Measurements from ENCODE around the gene EXOC6. TPM values are rescaled to one million over a fixed set of nuclear protein-coding genes. Genes with fewer than 3 reads are reported as not detected.

The EXOC6 gene
- polyA plus RNA-seq, 1 donor from 2014 or later = 26.3 TPM

- no peaks in the 10 kb centered on the region for H3K9me3 ChIP-seq (ENCODE audit: low read length)
- no peak overlapping the region for H3K27ac ChIP-seq (ENCODE audit: low read length)
- no peaks in the 10 kb centered on the region for H3K9me2 ChIP-seq (ENCODE audit: insufficient read depth, low read length)
- TF ChIP-seq TAF1 (IDR thresholded peaks at IDR 0.05; ENCODE audit: low read depth) (no peak), RAD21 (conservative IDR thresholded peaks at IDR 0.05) (no peak), EZH2 (IDR thresholded peaks at IDR 0.05; ENCODE audit: borderline replicate concordance, insufficient read depth, low read length, poor library complexity, severe bottlenecking) (no peak), POLR2AphosphoS5 (IDR thresholded peaks at IDR 0.05) (no peak)
- TF ChIP-seq, protein P1, sequence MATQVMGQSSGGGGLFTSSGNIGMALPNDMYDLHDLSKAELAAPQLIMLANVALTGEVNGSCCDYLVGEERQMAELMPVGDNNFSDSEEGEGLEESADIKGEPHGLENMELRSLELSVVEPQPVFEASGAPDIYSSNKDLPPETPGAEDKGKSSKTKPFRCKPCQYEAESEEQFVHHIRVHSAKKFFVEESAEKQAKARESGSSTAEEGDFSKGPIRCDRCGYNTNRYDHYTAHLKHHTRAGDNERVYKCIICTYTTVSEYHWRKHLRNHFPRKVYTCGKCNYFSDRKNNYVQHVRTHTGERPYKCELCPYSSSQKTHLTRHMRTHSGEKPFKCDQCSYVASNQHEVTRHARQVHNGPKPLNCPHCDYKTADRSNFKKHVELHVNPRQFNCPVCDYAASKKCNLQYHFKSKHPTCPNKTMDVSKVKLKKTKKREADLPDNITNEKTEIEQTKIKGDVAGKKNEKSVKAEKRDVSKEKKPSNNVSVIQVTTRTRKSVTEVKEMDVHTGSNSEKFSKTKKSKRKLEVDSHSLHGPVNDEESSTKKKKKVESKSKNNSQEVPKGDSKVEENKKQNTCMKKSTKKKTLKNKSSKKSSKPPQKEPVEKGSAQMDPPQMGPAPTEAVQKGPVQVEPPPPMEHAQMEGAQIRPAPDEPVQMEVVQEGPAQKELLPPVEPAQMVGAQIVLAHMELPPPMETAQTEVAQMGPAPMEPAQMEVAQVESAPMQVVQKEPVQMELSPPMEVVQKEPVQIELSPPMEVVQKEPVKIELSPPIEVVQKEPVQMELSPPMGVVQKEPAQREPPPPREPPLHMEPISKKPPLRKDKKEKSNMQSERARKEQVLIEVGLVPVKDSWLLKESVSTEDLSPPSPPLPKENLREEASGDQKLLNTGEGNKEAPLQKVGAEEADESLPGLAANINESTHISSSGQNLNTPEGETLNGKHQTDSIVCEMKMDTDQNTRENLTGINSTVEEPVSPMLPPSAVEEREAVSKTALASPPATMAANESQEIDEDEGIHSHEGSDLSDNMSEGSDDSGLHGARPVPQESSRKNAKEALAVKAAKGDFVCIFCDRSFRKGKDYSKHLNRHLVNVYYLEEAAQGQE (IDR thresholded peaks at IDR 0.05; ENCODE audit: borderline replicate concordance) = no peak
- H2AFZ ChIP-seq (ENCODE audit: low read depth, low read length) = no peak overlapping the region
- H3K27me3 ChIP-seq (ENCODE audit: insufficient read depth, low read depth, low read length) = no peaks in the 10 kb centered on the region
- H3K4me3 ChIP-seq (ENCODE audit: low read length) = no peak overlapping the region
- no peak overlapping the region for H3K4me2 ChIP-seq (ENCODE audit: low read length)
- no peaks in the 10 kb centered on the region for H4K20me1 ChIP-seq (ENCODE audit: insufficient read depth)
- no peaks in the 10 kb centered on the region for H3K36me3 ChIP-seq (ENCODE audit: insufficient read depth, low read length)
- H3K9ac ChIP-seq (ENCODE audit: low read length) = no peak overlapping the region
- H3K79me2 ChIP-seq (replicated peaks; ENCODE audit: insufficient read depth, low read length) = no peaks in the 10 kb centered on the region
- H3F3A ChIP-seq (ENCODE audit: insufficient read depth, low read length, poor library complexity, severe bottlenecking) = no peaks in the 10 kb centered on the region
Observed at GRCh38 chr10:92957223-92958010, 109.1 kb downstream of the EXOC6 start.

DNA sequence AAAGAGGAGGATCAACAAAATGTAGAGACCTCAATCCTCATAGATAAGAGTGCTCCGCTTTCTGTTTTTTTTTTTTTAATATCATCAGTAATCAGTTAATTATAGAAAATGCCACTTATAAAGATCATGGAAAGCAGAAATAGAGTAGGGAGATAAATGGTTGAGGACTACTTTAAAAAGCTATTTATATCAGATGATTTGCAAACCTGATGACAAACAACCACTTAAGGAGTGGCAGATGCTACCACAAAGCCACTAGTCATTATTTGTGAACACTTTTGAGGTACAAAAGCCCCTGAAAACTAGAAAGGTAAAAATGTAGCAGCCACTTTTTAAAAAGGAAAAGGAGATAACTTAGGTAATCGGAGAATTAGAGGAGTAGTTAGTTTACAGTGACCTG, 113.3 kb downstream of the EXOC6 start:
- Histone ChIP-seq H3K9me3 (ENCODE audit: low read length) (no peaks in the 10 kb centered on the region), H3F3A (ENCODE audit: insufficient read depth, low read length, poor library complexity, severe bottlenecking) (no peaks in the 10 kb centered on the region), H3K4me3 (ENCODE audit: low read length) (no peak overlapping the region), H2AFZ (ENCODE audit: low read depth, low read length) (no peak overlapping the region), H4K20me1 (ENCODE audit: insufficient read depth) (no peaks in the 10 kb centered on the region), H3K36me3 (ENCODE audit: insufficient read depth, low read length) (no peaks in the 10 kb centered on the region), H3K27ac (ENCODE audit: low read length) (no peak overlapping the region), H3K79me2 (replicated peaks; ENCODE audit: insufficient read depth, low read length) (no peaks in the 10 kb centered on the region), H3K4me2 (ENCODE audit: low read length) (no peak overlapping the region), H3K27me3 (ENCODE audit: insufficient read depth, low read depth, low read length) (no peaks in the 10 kb centered on the region), H3K9me2 (ENCODE audit: insufficient read depth, low read length) (no peaks in the 10 kb centered on the region), H3K9ac (ENCODE audit: low read length) (no peak overlapping the region)
- no peak for TF ChIP-seq MXI1 (conservative IDR thresholded peaks at IDR 0.05; ENCODE audit: poor library complexity, severe bottlenecking)
- no peak for TF ChIP-seq SMC3 (conservative IDR thresholded peaks at IDR 0.05; ENCODE audit: poor library complexity)
- no peak for TF ChIP-seq TAF1 (IDR thresholded peaks at IDR 0.05; ENCODE audit: low read depth)
- TF ChIP-seq EP300 (conservative IDR thresholded peaks at IDR 0.05; ENCODE audit: poor library complexity, severe bottlenecking) = no peak
- no peak for TF ChIP-seq RAD21 (conservative IDR thresholded peaks at IDR 0.05)
- no peak for TF ChIP-seq EZH2 (IDR thresholded peaks at IDR 0.05; ENCODE audit: borderline replicate concordance, insufficient read depth, low read length, poor library complexity, severe bottlenecking)
- TF ChIP-seq, protein P2, sequence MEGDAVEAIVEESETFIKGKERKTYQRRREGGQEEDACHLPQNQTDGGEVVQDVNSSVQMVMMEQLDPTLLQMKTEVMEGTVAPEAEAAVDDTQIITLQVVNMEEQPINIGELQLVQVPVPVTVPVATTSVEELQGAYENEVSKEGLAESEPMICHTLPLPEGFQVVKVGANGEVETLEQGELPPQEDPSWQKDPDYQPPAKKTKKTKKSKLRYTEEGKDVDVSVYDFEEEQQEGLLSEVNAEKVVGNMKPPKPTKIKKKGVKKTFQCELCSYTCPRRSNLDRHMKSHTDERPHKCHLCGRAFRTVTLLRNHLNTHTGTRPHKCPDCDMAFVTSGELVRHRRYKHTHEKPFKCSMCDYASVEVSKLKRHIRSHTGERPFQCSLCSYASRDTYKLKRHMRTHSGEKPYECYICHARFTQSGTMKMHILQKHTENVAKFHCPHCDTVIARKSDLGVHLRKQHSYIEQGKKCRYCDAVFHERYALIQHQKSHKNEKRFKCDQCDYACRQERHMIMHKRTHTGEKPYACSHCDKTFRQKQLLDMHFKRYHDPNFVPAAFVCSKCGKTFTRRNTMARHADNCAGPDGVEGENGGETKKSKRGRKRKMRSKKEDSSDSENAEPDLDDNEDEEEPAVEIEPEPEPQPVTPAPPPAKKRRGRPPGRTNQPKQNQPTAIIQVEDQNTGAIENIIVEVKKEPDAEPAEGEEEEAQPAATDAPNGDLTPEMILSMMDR (IDR thresholded peaks at IDR 0.05; ENCODE audit: poor library complexity, severe bottlenecking) = no peak

Data from neural cell (in vitro differentiated cells).